Activated naive CD4-positive, alpha-beta T cell treated with anti-CD3 and anti-CD28 coated beads for 36 hours (primary cell): ENCODE data around the gene ZNF197. TPM values are rescaled to one million over a fixed set of nuclear protein-coding genes. Genes with fewer than 3 reads are reported as not detected.

Source experiments
- CTCF ChIA-PET: fragments of 350-600 bp; sonication (Branson Sonifier 250); formaldehyde crosslinking; loops from one replicate; lab custom pipeline; 2021; ENCODE audit warnings: antibody characterized with exemption; lab: Charles Lee
- DNase-seq: peaks from one replicate; pipeline ENCODE4 v3.0.0-alpha.2; 2020
- H3K27ac Mint-ChIP-seq: one replicate; pipeline ENCODE4 v1.8.0; 2021; ENCODE audit warnings: mild to moderate bottlenecking, mixed read lengths
- H3K27me3 Mint-ChIP-seq: one replicate; pipeline ENCODE4 v1.8.0; 2021; ENCODE audit warnings: low read depth, mixed read lengths
- H3K36me3 Mint-ChIP-seq: one replicate; pipeline ENCODE4 v1.8.0; 2021; ENCODE audit warnings: low read depth, mixed read lengths
- H3K4me1 Mint-ChIP-seq: one replicate; pipeline ENCODE4 v1.8.0; 2021; ENCODE audit warnings: low read depth, mixed read lengths
- H3K4me3 Mint-ChIP-seq: one replicate; pipeline ENCODE4 v1.8.0; 2021; ENCODE audit warnings: mild to moderate bottlenecking, moderate library complexity, mixed read lengths
- H3K9me3 Mint-ChIP-seq: one replicate; pipeline ENCODE4 v1.8.0; 2021; ENCODE audit warnings: mixed read lengths
- intact Hi-C: fragments of 100-400 bp; cut with micrococcal nuclease; formaldehyde crosslinking; loops from one replicate; pipeline ENCODE4 v1.15.1; 2023
- total RNA-seq, 2 experiments: library from RNA; stranded (reverse); gene quantifications; one replicate each; pipeline ENCODE4 v1.2.3, GENCODE V29; 2021

Gene ZNF197
- total RNA-seq, 2 experiments from 2014 or later = 7.7 to 8.4 TPM

DNA sequence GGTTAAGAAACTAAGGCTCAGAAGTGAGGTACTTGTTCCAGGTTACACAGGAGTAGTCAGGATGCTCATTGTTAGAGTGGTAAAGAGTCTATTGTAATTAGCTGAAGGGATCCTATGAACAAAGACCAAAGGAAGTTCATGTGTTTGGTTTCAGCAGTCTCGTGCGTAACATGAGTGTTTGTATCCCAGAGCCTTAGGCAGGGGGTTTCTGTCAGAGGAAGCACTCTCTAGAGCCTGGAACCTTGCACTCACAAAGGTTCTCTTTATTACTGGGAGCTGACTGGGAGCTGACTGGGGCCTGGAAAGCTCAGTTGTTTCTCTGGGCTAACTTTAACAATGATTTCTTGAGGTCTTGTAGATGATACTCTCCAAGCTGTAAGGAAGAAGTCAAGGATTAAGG is 3.9 kb downstream of the ZNF197 start:
- CTCF ChIA-PET = interaction anchor here (0.6 kb wide), 1 partner anchor 231 kb away, joined by 3 read pairs; no protein-coding TSS in a partner anchor
- intact Hi-C loops = loop anchor here (5.0 to 10.0 kb wide), 4 partner anchors 71 to 294 kb away; partner anchors contain the start of genes TCAIM, ZKSCAN7, ZNF445 and ZNF502
- Mint-ChIP-seq H3K27me3 (no peaks in the 10 kb centered on the region), H3K9me3 (no peaks in the 10 kb centered on the region), H3K27ac (no peak overlapping the region), H3K4me1 (peaks cover 28% of the 10 kb centered on the region), H3K4me3 (no peak overlapping the region), H3K36me3 (peaks cover 51% of the 10 kb centered on the region)
- no peak for DNase-seq

DNA sequence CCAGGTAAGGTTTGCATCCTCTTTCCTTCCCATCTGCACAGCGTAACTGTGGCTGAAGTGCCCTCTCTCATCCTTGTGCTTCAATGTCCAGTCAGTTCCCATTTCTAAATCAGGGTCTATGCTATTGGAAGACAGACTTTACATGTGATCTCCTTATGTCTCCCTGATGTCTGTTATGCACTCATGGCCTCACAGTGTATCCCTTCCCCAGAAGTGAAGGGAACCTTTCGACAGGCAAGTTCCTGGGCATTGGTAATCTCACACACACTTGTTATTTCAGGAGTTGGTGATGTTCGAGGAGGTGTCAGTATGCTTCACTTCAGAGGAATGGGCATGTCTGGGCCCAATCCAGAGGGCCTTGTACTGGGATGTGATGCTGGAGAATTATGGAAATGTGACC is 7.4 kb downstream of the ZNF197 start:
- no peaks in the 10 kb centered on the region for H3K27me3 Mint-ChIP-seq
- CTCF ChIA-PET = no interaction called here
- H3K4me3 Mint-ChIP-seq = no peak overlapping the region
- peaks cover 13% of the 10 kb centered on the region for H3K9me3 Mint-ChIP-seq
- H3K4me1 Mint-ChIP-seq = peaks cover 12% of the 10 kb centered on the region
- intact Hi-C loops = no loop called here
- no peak for DNase-seq
- H3K36me3 Mint-ChIP-seq = peaks cover 80% of the 10 kb centered on the region
- H3K27ac Mint-ChIP-seq = no peak overlapping the region

DNA sequence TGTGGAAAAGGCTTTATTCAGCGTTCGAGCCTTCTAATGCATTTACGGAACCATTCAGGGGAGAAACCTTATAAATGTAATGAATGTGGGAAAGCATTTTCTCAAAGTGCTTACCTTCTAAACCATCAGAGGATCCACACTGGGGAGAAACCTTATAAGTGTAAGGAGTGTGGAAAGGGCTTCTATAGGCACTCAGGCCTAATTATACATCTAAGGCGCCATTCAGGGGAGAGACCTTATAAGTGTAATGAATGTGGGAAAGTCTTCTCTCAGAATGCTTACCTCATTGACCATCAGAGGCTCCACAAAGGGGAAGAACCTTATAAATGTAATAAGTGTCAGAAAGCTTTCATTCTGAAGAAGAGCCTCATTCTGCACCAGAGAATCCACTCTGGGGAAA is 17.5 kb downstream of the ZNF197 start:
- H3K9me3 Mint-ChIP-seq = peaks cover 67% of the 10 kb centered on the region
- intact Hi-C loops = no loop called here

DNA sequence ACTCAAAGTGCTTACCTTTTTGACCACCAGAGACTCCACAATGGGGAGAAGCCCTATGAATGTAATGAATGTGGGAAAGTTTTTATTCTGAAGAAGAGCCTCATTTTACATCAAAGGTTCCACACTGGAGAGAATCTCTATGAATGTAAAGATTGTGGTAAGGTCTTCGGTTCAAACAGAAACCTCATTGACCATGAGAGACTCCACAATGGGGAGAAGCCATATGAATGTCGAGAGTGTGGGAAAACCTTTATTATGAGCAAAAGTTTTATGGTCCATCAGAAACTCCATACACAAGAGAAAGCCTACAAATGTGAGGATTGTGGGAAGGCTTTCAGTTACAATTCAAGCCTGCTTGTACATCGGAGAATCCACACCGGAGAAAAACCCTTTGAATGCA is 18.2 kb downstream of the ZNF197 start:
- intact Hi-C loops = no loop called here
- Mint-ChIP-seq H3K27me3 (no peaks in the 10 kb centered on the region), H3K9me3 (peaks cover 67% of the 10 kb centered on the region)

More for the DNA sequence above, 17.5 kb downstream of the ZNF197 start:
- H3K27ac Mint-ChIP-seq = no peak overlapping the region
- H3K27me3 Mint-ChIP-seq = no peaks in the 10 kb centered on the region
- no peak for DNase-seq
- H3K4me1 Mint-ChIP-seq = no peaks in the 10 kb centered on the region
- no peak overlapping the region for H3K4me3 Mint-ChIP-seq
- CTCF ChIA-PET = interaction anchor here (0.7 kb wide), 1 partner anchor 16 kb away, joined by 3 read pairs; no protein-coding TSS in a partner anchor
- peaks cover 74% of the 10 kb centered on the region for H3K36me3 Mint-ChIP-seq

DNA sequence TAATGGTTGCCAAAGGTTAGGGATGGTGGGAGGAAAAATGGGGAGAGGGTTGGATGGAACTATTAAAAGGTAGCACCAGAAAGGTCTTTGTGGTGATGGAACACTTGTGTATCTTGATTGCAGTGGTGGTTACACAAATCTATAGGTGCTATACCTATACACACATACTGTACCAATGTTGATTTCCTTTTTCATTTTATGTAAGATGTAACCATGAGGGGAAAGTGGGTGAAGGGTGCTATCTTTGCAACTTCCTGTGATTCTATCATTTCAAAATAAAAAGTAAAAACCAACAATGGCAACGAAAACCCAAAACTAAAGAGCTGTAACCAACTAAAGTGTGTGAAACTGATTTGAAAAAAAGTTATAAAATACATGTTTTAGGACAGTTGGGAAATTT is 22.9 kb downstream of the ZNF197 start:
- CTCF ChIA-PET = interaction anchor here (0.6 kb wide), 1 partner anchor 71 kb away, joined by 3 read pairs; no protein-coding TSS in a partner anchor
- peak overlapping the region; percentile 78 for H3K4me3 Mint-ChIP-seq
- H3K27me3 Mint-ChIP-seq = no peaks in the 10 kb centered on the region
- H3K27ac Mint-ChIP-seq = no peak overlapping the region
- no peak for DNase-seq
- peaks cover 39% of the 10 kb centered on the region for H3K9me3 Mint-ChIP-seq
- peaks cover 10% of the 10 kb centered on the region for H3K4me1 Mint-ChIP-seq
- peaks cover 51% of the 10 kb centered on the region for H3K36me3 Mint-ChIP-seq
- intact Hi-C loops = loop anchor here (2.0 kb wide), 1 partner anchor 81 kb away; the partner anchor contains the start of gene ZNF501

More for the DNA sequence above, 18.2 kb downstream of the ZNF197 start:
- no peak for DNase-seq
- Mint-ChIP-seq H3K4me3 (no peak overlapping the region), H3K36me3 (peaks cover 74% of the 10 kb centered on the region), H3K27ac (no peak overlapping the region), H3K4me1 (peaks cover 6% of the 10 kb centered on the region)
- CTCF ChIA-PET = no interaction called here

DNA sequence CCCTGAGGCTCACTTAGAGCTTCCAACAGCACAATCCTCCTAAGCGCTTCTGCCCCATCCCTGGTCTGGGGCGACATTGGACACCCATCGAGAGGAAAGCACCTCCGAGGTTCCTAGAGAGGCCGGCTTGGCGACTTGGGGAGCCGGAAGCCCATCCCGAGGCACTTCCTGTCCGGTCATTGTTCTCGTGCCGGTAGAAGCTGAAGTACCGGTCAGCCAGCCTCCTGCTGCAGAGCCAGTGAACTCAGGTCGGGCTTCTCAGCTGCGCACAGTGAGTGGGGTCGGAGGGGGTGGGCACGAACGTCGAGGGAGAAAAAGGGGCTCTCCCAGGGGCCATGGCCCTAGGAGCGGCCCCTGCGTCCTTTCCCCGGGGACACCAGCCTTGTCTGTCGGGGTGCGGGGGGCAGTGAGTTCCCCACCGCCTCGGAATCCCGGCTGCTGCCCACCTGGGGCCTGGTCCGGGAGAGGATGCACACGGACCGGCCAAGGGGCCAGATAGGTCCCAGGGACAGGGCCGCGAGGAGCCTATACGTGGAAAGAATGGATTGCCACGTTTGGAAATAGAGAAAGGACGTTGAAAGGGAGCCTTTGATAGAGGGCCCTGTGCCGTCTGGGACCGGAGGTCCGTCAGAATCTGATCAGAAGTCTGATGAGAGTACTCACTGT is 23.9 kb downstream of the ZNF197 start, which contains the start of gene ZNF35:
Gene ZNF35, plus strand, starts transcription at position 169 of the 666 bp plus-strand sequence. CDS start 2,336 bp downstream, outside the sequence.
- H3K36me3 Mint-ChIP-seq = peaks cover 49% of the 10 kb centered on the region

GRCh38 chr3:44649709-44650108 is 24.9 kb downstream of the ZNF197 start:
- intact Hi-C loops = loop anchor here (2.0 kb wide), 1 partner anchor 79 kb away; the partner anchor contains the start of gene ZNF501
- H3K27ac Mint-ChIP-seq = no peak overlapping the region
- H3K4me1 Mint-ChIP-seq = peaks cover 10% of the 10 kb centered on the region
- DNase-seq = no peak
- H3K27me3 Mint-ChIP-seq = no peaks in the 10 kb centered on the region
- CTCF ChIA-PET = no interaction called here
- H3K36me3 Mint-ChIP-seq = peaks cover 55% of the 10 kb centered on the region
- H3K9me3 Mint-ChIP-seq = peaks cover 34% of the 10 kb centered on the region
- H3K4me3 Mint-ChIP-seq = no peak overlapping the region

More for the DNA sequence above, 23.9 kb downstream of the ZNF197 start, which contains the start of gene ZNF35:
- peak; percentile 49 for DNase-seq
- Mint-ChIP-seq H3K4me1 (peaks cover 10% of the 10 kb centered on the region), H3K27me3 (no peaks in the 10 kb centered on the region), H3K27ac (no peak within 1 kb of the TSS), H3K9me3 (peaks cover 33% of the 10 kb centered on the region), H3K4me3 (peak within 1 kb of the TSS; percentile 78)
- CTCF ChIA-PET = no interaction called here
- intact Hi-C loops = loop anchor here (2.0 kb wide), 1 partner anchor 80 kb away; the partner anchor contains the start of gene ZNF501

GRCh38 chr3:44654039-44654438 is 29.2 kb downstream of the ZNF197 start:
- intact Hi-C loops = no loop called here
- Mint-ChIP-seq H3K27ac (no peak overlapping the region), H3K36me3 (peaks cover 67% of the 10 kb centered on the region)

GRCh38 chr3:44659015-44659414 is 34.2 kb downstream of the ZNF197 start:
- intact Hi-C loops = no loop called here
- CTCF ChIA-PET = no interaction called here
- H3K27ac Mint-ChIP-seq = no peak overlapping the region
- H3K27me3 Mint-ChIP-seq = no peaks in the 10 kb centered on the region
- H3K4me1 Mint-ChIP-seq = no peaks in the 10 kb centered on the region
- H3K36me3 Mint-ChIP-seq = peaks cover 58% of the 10 kb centered on the region
- peaks cover 50% of the 10 kb centered on the region for H3K9me3 Mint-ChIP-seq
- DNase-seq = no peak
- H3K4me3 Mint-ChIP-seq = no peak overlapping the region

More at GRCh38 chr3:44654039-44654438, 29.2 kb downstream of the ZNF197 start:
- H3K27me3 Mint-ChIP-seq = no peaks in the 10 kb centered on the region
- H3K9me3 Mint-ChIP-seq = peaks cover 38% of the 10 kb centered on the region
- no peak overlapping the region for H3K4me3 Mint-ChIP-seq
- H3K4me1 Mint-ChIP-seq = no peaks in the 10 kb centered on the region
- CTCF ChIA-PET = no interaction called here
- no peak for DNase-seq

DNA sequence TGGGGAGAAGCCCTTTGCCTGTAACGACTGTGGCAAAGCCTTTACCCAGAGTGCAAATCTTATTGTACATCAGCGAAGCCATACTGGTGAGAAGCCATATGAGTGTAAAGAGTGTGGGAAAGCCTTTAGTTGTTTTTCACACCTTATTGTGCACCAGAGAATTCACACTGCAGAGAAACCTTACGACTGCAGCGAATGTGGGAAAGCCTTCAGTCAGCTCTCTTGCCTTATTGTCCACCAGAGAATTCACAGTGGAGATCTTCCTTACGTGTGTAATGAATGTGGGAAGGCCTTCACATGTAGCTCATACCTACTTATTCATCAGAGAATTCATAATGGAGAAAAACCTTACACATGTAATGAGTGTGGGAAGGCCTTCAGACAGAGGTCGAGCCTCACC is 34.6 kb downstream of the ZNF197 start:
- peaks cover 49% of the 10 kb centered on the region for H3K9me3 Mint-ChIP-seq
- no peak for DNase-seq
- CTCF ChIA-PET = no interaction called here
- peaks cover 54% of the 10 kb centered on the region for H3K36me3 Mint-ChIP-seq
- no peaks in the 10 kb centered on the region for H3K4me1 Mint-ChIP-seq
- intact Hi-C loops = no loop called here
- no peak overlapping the region for H3K27ac Mint-ChIP-seq
- H3K4me3 Mint-ChIP-seq = no peak overlapping the region
- no peaks in the 10 kb centered on the region for H3K27me3 Mint-ChIP-seq

GRCh38 chr3:44661189-44661588 is 36.4 kb downstream of the ZNF197 start:
- CTCF ChIA-PET = no interaction called here
- Mint-ChIP-seq H3K4me1 (no peaks in the 10 kb centered on the region), H3K4me3 (no peak overlapping the region), H3K27me3 (no peaks in the 10 kb centered on the region), H3K27ac (no peak overlapping the region), H3K36me3 (peaks cover 51% of the 10 kb centered on the region), H3K9me3 (peaks cover 56% of the 10 kb centered on the region)
- DNase-seq = no peak
- intact Hi-C loops = no loop called here

- Mint-ChIP-seq H3K36me3 (peaks cover 15% of the 10 kb centered on the region), H3K4me3 (no peak overlapping the region), H3K9me3 (peaks cover 29% of the 10 kb centered on the region), H3K27me3 (peaks cover 2% of the 10 kb centered on the region), H3K4me1 (no peaks in the 10 kb centered on the region), H3K27ac (no peak overlapping the region)
- no peak for DNase-seq
- intact Hi-C loops = no loop called here
- CTCF ChIA-PET = no interaction called here
These were observed 40.3 kb downstream of the ZNF197 start for GRCh38 chr3:44665173-44665572.
